Endothelial cell (in vitro differentiated cells): ENCODE measurements around the gene CEP68. TPM values are rescaled to one million over a fixed set of nuclear protein-coding genes. Genes with fewer than 3 reads are reported as not detected.

Experiments
- DNase-seq: peaks from one replicate; pipeline ENCODE4 v3.0.0; 2021; ENCODE audit warnings: low spot score
- H3K27ac Mint-ChIP-seq: one replicate; pipeline ENCODE4 v1.8.0; 2021; ENCODE audit warnings: mixed read lengths, inconsistent platforms; ENCODE audit not compliant: unreplicated experiment
- H3K27me3 Mint-ChIP-seq: one replicate; pipeline ENCODE4 v1.8.0; 2021; ENCODE audit warnings: mild to moderate bottlenecking, moderate library complexity, mixed read lengths, inconsistent platforms; ENCODE audit not compliant: unreplicated experiment
- H3K36me3 Mint-ChIP-seq: one replicate; pipeline ENCODE4 v1.8.0; 2021; ENCODE audit warnings: mild to moderate bottlenecking, low read depth, mixed read lengths, inconsistent platforms; ENCODE audit not compliant: unreplicated experiment
- H3K4me1 Mint-ChIP-seq: one replicate; pipeline ENCODE4 v1.8.0; 2021; ENCODE audit warnings: mild to moderate bottlenecking, mixed read lengths, inconsistent platforms; ENCODE audit not compliant: unreplicated experiment
- H3K4me3 Mint-ChIP-seq: one replicate; pipeline ENCODE4 v1.8.0; 2021; ENCODE audit warnings: mild to moderate bottlenecking, mixed read lengths, inconsistent platforms; ENCODE audit not compliant: unreplicated experiment
- H3K9me3 Mint-ChIP-seq: one replicate; pipeline ENCODE4 v1.8.0; 2021; ENCODE audit warnings: mixed read lengths, inconsistent platforms; ENCODE audit not compliant: unreplicated experiment
- CTCF ChIP-seq: fragments of 200-600 bp; sonication (generic); IDR thresholded peaks from one replicate; pipeline ENCODE4 v1.5.0; 2021; ENCODE audit warnings: antibody characterized with exemption; ENCODE audit not compliant: unreplicated experiment
- total RNA-seq: library from RNA; stranded (reverse); fragmentation: NEBNext Ultra II Directional; extraction: Animal tissue kit (Norgen Biotek cat#: 25700); gene quantifications from one replicate; pipeline ENCODE4 v1.2.1, GENCODE V29; 2021; ENCODE audit not compliant: unreplicated experiment

The CEP68 gene
- total RNA-seq, 1 donor from 2014 or later = 63.3 TPM

- Mint-ChIP-seq H3K36me3 (peaks cover 21% of the 10 kb centered on the region), H3K27ac (peak overlapping the region; percentile 94), H3K9me3 (no peaks in the 10 kb centered on the region), H3K4me3 (peak overlapping the region; percentile 93), H3K27me3 (peaks cover 20% of the 10 kb centered on the region), H3K4me1 (peaks cover 63% of the 10 kb centered on the region)
- no peak for DNase-seq
- TF ChIP-seq CTCF = no peak
Measured at GRCh38 chr2:65059071-65059470, 2.9 kb downstream of the CEP68 start.

GRCh38 chr2:65061146-65061909, 5.1 kb downstream of the CEP68 start:
- Mint-ChIP-seq H3K4me3 (no peak overlapping the region), H3K9me3 (no peaks in the 10 kb centered on the region), H3K27ac (no peak overlapping the region), H3K27me3 (peaks cover 13% of the 10 kb centered on the region), H3K36me3 (peaks cover 18% of the 10 kb centered on the region), H3K4me1 (peaks cover 59% of the 10 kb centered on the region)
- no peak for DNase-seq
- TF ChIP-seq CTCF = no peak

GRCh38 chr2:65061910-65062339, 5.7 kb downstream of the CEP68 start:
- no peak overlapping the region for H3K27ac Mint-ChIP-seq
- peaks cover 17% of the 10 kb centered on the region for H3K36me3 Mint-ChIP-seq
- peaks cover 13% of the 10 kb centered on the region for H3K27me3 Mint-ChIP-seq
- DNase-seq = no peak
- peaks cover 58% of the 10 kb centered on the region for H3K4me1 Mint-ChIP-seq
- H3K9me3 Mint-ChIP-seq = no peaks in the 10 kb centered on the region
- no peak overlapping the region for H3K4me3 Mint-ChIP-seq
- TF ChIP-seq CTCF = no peak

- Mint-ChIP-seq H3K4me3 (no peak overlapping the region), H3K9me3 (no peaks in the 10 kb centered on the region), H3K27ac (no peak overlapping the region), H3K4me1 (peaks cover 58% of the 10 kb centered on the region), H3K27me3 (peaks cover 6% of the 10 kb centered on the region), H3K36me3 (peaks cover 8% of the 10 kb centered on the region)
- DNase-seq = no peak
- no peak for TF ChIP-seq CTCF
Measured at GRCh38 chr2:65062843-65063825, 6.9 kb downstream of the CEP68 start.
